ENCODE results near the gene DLEC1.
"Not testable (repeated sequence)": the region's sequence is repeated elsewhere in the genome, so short reads cannot be mapped to it uniquely, and the experiment has no call there.

The DLEC1 gene

DNA sequence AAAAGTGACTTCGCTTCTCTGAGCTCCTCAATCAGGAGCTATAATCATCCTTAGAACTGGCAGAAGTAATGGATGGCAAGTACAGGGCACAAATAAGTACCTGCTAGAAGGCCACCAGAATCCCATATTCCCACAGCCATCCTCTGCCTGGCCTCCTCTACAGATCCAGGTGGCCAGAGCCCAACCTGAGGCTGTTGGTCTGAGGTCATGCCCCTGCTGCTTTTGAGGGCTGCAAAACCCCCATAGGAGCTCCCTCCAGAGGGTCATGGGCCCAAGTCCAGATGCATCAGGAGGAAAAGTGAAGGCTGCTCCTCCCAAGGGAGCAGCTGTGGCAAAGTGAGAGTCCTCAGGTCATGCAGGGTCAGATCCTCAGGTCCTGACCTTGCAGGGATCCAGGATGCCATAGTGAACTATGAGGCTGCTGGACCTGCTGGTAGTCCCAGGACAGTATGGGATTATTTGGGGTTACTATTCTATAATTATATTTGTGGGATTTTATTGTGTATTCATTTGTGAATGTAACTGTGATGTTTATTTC is 6.6 kb upstream of the DLEC1 start:
- DNase-seq (ENCODE audit: insufficient read length, low spot score) (no peak), FAIRE-seq (no peak)
- TF ChIP-seq POLR2A (IDR thresholded peaks at IDR 0.05; ENCODE audit: low read depth, low read length) = no peak

DNA sequence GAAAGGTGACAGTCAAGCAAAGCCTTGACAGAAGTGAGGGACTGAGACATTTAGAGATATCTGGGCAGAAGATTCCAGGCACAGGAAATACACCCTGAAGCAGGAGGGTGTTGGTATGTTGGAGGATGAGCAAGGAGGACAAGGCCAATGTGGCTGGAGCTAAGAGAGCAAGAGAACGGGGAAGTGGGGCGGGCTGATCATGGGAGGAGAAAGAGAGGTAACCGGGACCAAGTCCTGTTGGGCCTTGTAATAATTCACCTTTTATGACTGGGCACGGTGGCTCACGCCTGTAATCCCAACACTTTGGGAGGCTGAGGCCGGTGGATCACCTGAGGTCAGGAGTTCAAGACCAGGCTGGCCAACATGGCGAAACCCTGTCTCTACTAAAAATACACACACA is 5.4 kb upstream of the DLEC1 start:
- FAIRE-seq; DNase-seq (ENCODE audit: insufficient read length, low spot score): not testable (repeated sequence)

GRCh38 chr3:38034335-38034734 is 4.7 kb upstream of the DLEC1 start:
- not testable (repeated sequence) for DNase-seq (ENCODE audit: insufficient read length, low spot score); FAIRE-seq

GRCh38 chr3:38036286-38036685 is 2.7 kb upstream of the DLEC1 start:
- no peak for DNase-seq (ENCODE audit: insufficient read length, low spot score)
- no peak for FAIRE-seq
- no peak for TF ChIP-seq POLR2A (IDR thresholded peaks at IDR 0.05; ENCODE audit: low read depth, low read length)

DNA sequence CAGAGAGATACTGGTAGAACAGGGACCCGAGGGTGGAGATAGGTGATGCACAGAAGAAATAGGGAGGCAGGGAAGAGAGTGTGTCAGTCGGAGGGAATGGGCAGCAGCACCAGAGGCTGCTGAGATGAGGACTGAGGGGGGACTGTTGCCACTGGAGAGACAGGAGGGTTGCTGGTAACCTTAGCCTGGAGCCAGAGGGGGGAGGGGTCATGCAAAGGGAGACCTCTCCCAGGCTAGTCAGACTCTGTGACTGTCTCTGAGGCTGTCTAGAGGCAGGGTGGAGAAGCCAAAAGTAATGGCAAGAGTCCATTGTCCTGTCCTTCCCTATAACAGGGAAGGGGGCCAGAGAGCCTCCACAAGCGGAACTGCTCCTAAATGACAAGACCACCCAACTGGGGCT is 2.1 kb upstream of the DLEC1 start:
- FAIRE-seq = no peak
- no peak for TF ChIP-seq POLR2A (IDR thresholded peaks at IDR 0.05; ENCODE audit: low read depth, low read length)

DNA sequence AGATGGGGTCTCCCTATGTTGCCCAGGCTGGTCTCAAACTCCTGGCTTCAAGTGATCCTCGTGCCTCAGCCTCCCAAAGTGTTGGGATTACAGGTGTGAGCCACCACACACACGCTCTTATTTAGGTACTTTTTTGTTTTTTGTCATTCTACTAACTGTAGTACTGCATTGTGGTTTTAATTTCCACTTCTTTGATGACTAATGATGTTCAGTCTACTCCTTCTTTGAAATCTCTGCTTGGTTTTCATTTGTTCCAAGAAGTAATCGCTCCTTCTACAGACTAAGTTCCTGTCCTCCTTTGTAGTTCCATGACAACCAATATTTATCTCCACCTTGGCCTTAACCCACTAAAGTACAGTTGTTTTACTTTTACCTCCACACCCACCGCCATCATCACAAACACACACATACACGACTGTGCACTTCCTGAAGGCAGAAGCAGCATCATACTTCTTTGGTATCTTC is 529 bp upstream of the DLEC1 start:
- no peak for TF ChIP-seq POLR2A (IDR thresholded peaks at IDR 0.05; ENCODE audit: low read depth, low read length)
- DNase-seq (ENCODE audit: insufficient read length, low spot score) (no peak), FAIRE-seq (no peak)

More for the DNA sequence above, 2.1 kb upstream of the DLEC1 start:
- DNase-seq (ENCODE audit: insufficient read length, low spot score) = no peak

- FAIRE-seq (no peak), DNase-seq (ENCODE audit: insufficient read length, low spot score) (no peak)
- no peak for TF ChIP-seq POLR2A (IDR thresholded peaks at IDR 0.05; ENCODE audit: low read depth, low read length)
These were observed 872 bp downstream of the DLEC1 start for GRCh38 chr3:38039899-38040261.

DNA sequence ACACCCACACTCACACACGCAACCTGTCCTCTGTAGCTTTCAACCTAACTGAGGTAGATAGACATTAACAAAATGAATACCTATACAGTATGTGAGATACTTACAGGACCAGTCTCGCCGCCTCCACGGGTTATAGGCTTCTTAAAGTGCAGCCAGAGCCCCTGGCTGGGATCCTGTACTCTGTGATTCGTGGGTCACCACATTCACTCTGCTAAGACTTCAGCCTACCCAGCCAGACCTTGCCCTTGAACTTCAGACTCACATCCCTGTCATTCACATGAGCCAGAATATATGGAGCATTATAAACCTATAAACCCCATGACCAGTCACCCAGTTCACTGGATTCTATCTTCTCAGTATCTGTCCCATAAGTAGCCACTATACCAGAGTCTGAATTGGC is 1.4 kb downstream of the DLEC1 start:
- DNase-seq (ENCODE audit: insufficient read length, low spot score) = no peak
- TF ChIP-seq POLR2A (IDR thresholded peaks at IDR 0.05; ENCODE audit: low read depth, low read length) = no peak

GRCh38 chr3:38043486-38043885 is 4.5 kb downstream of the DLEC1 start:
- FAIRE-seq (no peak), DNase-seq (ENCODE audit: insufficient read length, low spot score) (no peak)
- no peak for TF ChIP-seq POLR2A (IDR thresholded peaks at IDR 0.05; ENCODE audit: low read depth, low read length)

More for the DNA sequence above, 1.4 kb downstream of the DLEC1 start:
- FAIRE-seq = no peak

DNA sequence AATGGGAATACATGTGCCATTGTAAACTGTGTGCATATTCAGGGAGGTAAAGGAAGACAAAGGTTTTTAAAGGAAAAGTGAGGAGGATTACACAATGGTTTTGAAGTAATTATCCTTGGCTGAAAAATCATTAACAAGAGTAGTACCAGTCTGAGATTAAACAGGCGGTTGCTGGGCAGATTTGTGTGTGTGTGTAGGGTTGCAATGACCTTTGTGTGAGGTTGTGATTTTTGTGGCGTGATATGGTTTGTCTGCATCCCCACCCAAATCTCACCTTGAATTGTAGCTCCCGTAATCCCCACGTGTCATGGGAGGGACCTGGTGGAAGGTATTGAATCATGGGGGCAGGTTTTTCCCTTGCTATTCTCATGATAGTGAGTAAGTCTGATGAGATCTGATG is 7.0 kb downstream of the DLEC1 start:
- DNase-seq (ENCODE audit: insufficient read length, low spot score) (no peak), FAIRE-seq (no peak)
- TF ChIP-seq POLR2A (IDR thresholded peaks at IDR 0.05; ENCODE audit: low read depth, low read length) = no peak

DNA sequence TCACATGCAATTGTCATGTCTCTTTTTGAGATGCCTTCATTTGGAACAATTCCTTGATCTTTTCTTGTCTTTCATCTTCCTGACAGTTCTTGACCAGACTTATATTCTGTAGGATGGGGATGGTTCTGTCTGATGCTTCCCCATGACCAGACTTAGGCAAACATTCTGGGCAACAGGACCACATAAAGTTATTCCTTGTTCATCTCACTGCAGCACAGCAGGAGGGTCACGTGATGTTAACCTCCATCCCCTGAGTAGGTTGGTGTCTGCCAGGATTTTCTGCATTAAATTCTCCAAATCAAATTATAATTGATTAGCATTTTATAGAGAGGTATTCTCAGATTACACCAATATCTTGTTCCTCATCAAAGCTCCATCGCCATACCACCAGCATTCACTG is 7.8 kb downstream of the DLEC1 start:
- FAIRE-seq (no peak), DNase-seq (ENCODE audit: insufficient read length, low spot score) (no peak)
- no peak for TF ChIP-seq POLR2A (IDR thresholded peaks at IDR 0.05; ENCODE audit: low read depth, low read length)

- no peak for DNase-seq (ENCODE audit: insufficient read length, low spot score)
- FAIRE-seq = no peak
- no peak for TF ChIP-seq POLR2A (IDR thresholded peaks at IDR 0.05; ENCODE audit: low read depth, low read length)
These were observed 8.9 kb downstream of the DLEC1 start for GRCh38 chr3:38047896-38048295.

DNA sequence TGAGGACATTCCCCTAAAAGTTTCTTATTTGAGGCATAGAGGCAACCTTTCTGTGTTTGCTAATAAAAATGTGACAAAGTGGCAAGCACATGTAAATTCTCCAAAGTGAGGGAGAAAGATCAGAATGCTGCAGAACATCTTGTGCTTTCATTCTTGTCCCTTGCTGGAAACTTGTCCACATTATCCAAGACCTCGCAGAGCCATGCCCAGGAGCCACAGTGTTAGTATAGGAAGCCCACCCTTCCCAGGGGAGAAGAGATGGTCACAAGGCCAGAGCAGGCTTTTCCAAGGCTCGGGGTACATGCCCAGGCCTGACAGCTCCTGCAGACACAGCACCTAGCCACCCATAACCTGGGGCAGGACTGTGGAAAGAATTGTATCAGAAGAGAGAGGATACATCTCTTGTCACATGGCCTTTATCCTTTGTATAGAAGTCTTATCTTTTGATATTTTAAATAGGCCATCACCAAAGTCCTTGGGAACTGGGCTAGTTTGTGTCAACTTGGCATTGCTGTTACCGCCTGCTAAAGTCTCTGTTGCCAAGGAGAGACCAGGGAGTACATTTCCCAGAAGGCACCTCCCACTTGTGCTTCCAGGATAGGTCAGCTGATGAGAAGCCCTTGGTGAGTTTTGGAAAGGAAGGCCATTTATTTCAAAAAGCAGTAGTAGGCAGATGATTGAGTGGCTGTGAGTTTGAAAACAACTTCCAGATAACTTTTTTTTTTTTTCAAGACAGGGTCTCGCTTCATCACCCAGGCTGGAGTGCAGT is 10.5 kb downstream of the DLEC1 start:
- DNase-seq (ENCODE audit: insufficient read length, low spot score) (no peak), FAIRE-seq (no peak)
- no peak for TF ChIP-seq POLR2A (IDR thresholded peaks at IDR 0.05; ENCODE audit: low read depth, low read length)

DNA sequence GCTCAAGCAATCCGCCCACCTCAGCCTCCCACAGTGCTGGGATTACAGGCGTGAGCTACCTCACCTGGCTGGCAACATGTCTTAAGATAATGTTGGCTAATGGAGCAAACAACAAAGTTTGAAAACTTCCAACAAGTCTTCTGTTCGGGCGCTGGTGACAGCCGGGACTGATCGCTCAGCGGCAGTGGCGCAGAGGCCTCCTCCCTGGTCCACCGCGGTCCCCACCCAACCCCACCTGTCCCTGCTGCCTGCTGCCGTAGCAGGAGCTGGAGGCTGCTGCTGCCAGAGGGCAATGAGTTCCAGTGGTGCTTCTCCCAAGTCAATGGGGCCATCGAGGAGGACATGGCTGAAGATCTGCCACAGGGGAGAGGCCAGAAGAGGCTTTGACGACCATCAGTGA is 12.1 kb downstream of the DLEC1 start:
- DNase-seq (ENCODE audit: insufficient read length, low spot score) (no peak), FAIRE-seq (no peak)
- TF ChIP-seq POLR2A (IDR thresholded peaks at IDR 0.05; ENCODE audit: low read depth, low read length) = no peak

DNA sequence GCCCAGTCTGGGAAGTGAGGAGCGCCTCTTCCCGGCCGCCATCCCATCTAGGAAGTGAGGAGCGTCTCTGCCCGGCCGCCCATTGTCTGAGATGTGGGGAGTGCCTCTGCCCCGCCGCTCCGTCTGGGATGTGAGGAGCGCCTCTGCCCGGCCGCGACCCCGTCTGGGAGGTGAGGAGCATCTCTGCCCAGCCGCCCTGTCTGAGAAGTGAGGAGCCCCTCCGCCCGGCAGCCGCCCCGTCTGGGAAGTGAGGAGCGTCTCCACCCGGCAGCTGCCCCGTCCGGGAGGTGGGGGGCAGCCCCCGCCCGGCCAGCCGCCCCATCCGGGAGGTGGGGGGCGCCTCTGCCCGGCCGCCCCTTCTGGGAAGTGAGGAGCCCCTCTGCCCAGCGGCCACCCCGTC is 14.3 kb downstream of the DLEC1 start:
- not testable (repeated sequence) for DNase-seq (ENCODE audit: insufficient read length, low spot score); FAIRE-seq

DNA sequence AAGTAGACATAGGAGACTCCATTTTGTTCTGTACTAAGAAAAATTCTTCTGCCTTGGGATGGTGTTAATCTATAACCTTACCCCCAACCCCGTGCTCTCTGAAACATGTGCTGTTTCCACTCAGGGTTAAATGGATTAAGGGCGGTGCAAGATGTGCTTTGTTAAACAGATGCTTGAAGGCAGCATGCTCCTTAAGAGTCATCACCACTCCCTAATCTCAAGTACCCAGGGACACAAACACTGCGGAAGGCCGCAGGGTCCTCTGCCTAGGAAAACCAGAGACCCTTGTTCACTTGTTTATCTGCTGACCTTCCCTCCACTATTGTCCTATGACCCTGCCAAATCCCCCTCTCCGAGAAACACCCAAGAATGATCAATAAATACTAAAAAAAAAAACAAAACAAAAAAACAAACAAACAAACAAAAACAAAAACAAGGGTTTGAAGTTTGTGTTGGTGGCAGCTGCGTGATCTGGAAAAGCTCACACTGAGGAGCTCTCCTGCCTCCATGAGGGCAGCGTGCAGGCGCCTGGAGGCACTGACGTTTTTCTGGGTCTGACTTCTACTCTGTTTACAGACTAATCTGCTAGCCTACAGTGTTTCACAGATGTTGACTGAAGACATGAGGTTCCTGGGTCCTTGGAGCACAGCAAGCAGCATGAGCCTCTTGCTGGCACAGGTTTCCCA is 14.9 kb downstream of the DLEC1 start:
- DNase-seq (ENCODE audit: insufficient read length, low spot score); FAIRE-seq: not testable (repeated sequence)
